Activated CD4-positive, alpha-beta T cell treated with anti-CD3 and anti-CD28 coated beads, Interleukin-2, amount 50 U/mL, for 24 hours (primary cell): ENCODE measurements around the gene HSPBAP1.

Experiments
- DNase-seq, 2 donors: peaks; one replicate each; pipeline ENCODE4 v3.0.0-alpha.2; 2020; ENCODE audit warnings: low read depth in 1 of 2, low spot score in 1 of 2

The HSPBAP1 gene

DNA sequence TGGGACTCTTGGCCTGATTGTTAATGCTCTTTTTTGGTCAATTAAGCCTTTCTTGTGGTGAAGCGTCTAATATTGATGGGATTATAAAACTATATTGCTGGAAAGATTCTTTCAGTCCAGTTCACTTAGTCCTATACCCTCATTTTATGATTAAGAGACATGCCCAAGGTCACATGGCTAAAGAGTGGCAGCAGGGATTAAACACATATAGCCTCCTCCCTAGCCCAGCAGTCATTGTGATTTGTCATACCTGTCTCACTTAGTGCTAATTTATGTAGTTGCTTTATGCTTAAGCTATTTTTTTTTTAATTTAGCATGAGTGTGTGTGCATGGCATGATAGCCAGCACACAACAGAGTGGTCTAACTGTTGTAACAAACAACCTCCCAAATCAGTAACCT lies 103.5 kb downstream of the HSPBAP1 start:
- DNase-seq, result no peak
